Liver (tissue), 9 donors: ENCODE results near the gene NEK11. TPM values are rescaled to one million over a fixed set of nuclear protein-coding genes. Genes with fewer than 3 reads are reported as not detected.

ENCODE experiments used
- DNase-seq: peaks from one replicate; pipeline ENCODE4 v3.0.0-alpha.2; 2017; ENCODE audit warnings: low spot score
- H3K27ac ChIP-seq, 2 donors: one replicate each; pipeline ENCODE4 v1.7.0; 2013; ENCODE audit warnings: inconsistent platforms in 2 of 2, low read length in 2 of 2, control low read depth in 1 of 2, low read depth in 1 of 2, mild to moderate bottlenecking in 1 of 2
- H3K27me3 ChIP-seq, 4 donors: one replicate each; pipeline versions ENCODE4 v1.6.1 to v1.7.0; 2013; ENCODE audit warnings: low read length in 3 of 4, inconsistent platforms in 1 of 4, mild to moderate bottlenecking in 1 of 4, moderate library complexity in 1 of 4; ENCODE audit not compliant: control insufficient read depth in 4 of 4, insufficient read depth in 4 of 4
- H3K36me3 ChIP-seq, 4 donors: one replicate each; pipeline versions ENCODE4 v1.6.1 to v1.7.0; 2013; ENCODE audit warnings: low read length in 3 of 4, mild to moderate bottlenecking in 3 of 4, low read depth in 1 of 4, moderate library complexity in 1 of 4; ENCODE audit not compliant: control insufficient read depth in 4 of 4, insufficient read depth in 3 of 4
- H3K4me1 ChIP-seq, 4 donors: one replicate each; pipeline versions ENCODE4 v1.6.1 to v1.7.0; 2013; ENCODE audit warnings: low read length in 3 of 4, mild to moderate bottlenecking in 3 of 4, moderate library complexity in 1 of 4; ENCODE audit not compliant: control insufficient read depth in 4 of 4, insufficient read depth in 4 of 4
- H3K4me3 ChIP-seq, 3 donors: one replicate each; pipeline versions ENCODE4 v1.6.1 to v1.7.0; 2013; ENCODE audit warnings: low read length in 3 of 3, control low read depth in 1 of 3, low read depth in 1 of 3, mild to moderate bottlenecking in 1 of 3
- H3K9ac ChIP-seq, 2 donors: one replicate each; pipeline ENCODE4 v1.7.0; 2013; ENCODE audit warnings: low read length in 2 of 2, mild to moderate bottlenecking in 2 of 2, moderate library complexity in 2 of 2, control low read depth in 1 of 2, low read depth in 1 of 2
- H3K9me3 ChIP-seq, 4 donors: one replicate each; pipeline versions ENCODE4 v1.6.1 to v1.7.0; 2013; ENCODE audit warnings: low read length in 3 of 4; ENCODE audit not compliant: control insufficient read depth in 4 of 4
- ATF3 ChIP-seq: IDR thresholded peaks from 2 replicates; pipeline ENCODE4 v1.6.1; 2016; ENCODE audit warnings: antibody characterized with exemption
- CTCF ChIP-seq: fragments of 150-350 bp; IDR thresholded peaks from 2 replicates; pipeline ENCODE4 v1.5.1; 2017; ENCODE audit warnings: improper control_type of control experiment, low read depth, low read length; ENCODE audit not compliant: missing input control
- EGR1 ChIP-seq, 2 donors: IDR thresholded peaks; 2 replicates each; pipeline ENCODE4 v1.6.1; 2016 to 2018; ENCODE audit warnings: antibody characterized with exemption in 2 of 2, low read depth in 2 of 2
- FOXA1 ChIP-seq: IDR thresholded peaks from 2 replicates; pipeline ENCODE4 v1.6.1; 2016; ENCODE audit warnings: antibody characterized with exemption
- FOXA2 ChIP-seq: IDR thresholded peaks from 2 replicates; pipeline ENCODE4 v1.6.1; 2016; ENCODE audit warnings: antibody characterized with exemption
- HNF4A ChIP-seq, 2 donors: conservative IDR thresholded peaks; 2 replicates each; pipeline ENCODE4 v1.6.1; 2016; ENCODE audit warnings: antibody characterized with exemption in 2 of 2, mild to moderate bottlenecking in 2 of 2
- HNF4G ChIP-seq: IDR thresholded peaks from 2 replicates; pipeline ENCODE4 v1.6.1; 2016; ENCODE audit warnings: antibody characterized with exemption
- JUND ChIP-seq, 2 donors: IDR thresholded peaks; 2 replicates each; pipeline ENCODE4 v1.6.1; 2016; ENCODE audit warnings: antibody characterized with exemption in 2 of 2
- MAX ChIP-seq: IDR thresholded peaks from 2 replicates; pipeline ENCODE4 v1.6.1; 2016; ENCODE audit warnings: antibody characterized with exemption
- NR2F2 ChIP-seq: IDR thresholded peaks from 2 replicates; pipeline ENCODE4 v1.6.1; 2016; ENCODE audit warnings: antibody characterized with exemption
- RAD21 ChIP-seq, 2 donors: IDR thresholded peaks; 2 replicates each; pipeline ENCODE4 v1.6.1; 2016; ENCODE audit warnings: antibody characterized with exemption in 2 of 2, mild to moderate bottlenecking in 2 of 2
- REST ChIP-seq: IDR thresholded peaks from 2 replicates; pipeline ENCODE4 v1.6.1; 2016; ENCODE audit warnings: antibody characterized with exemption, mild to moderate bottlenecking
- RXRA ChIP-seq, 2 donors: IDR thresholded peaks; 2 replicates each; pipeline ENCODE4 v1.6.1; 2017 to 2018; ENCODE audit warnings: antibody characterized with exemption in 2 of 2, mild to moderate bottlenecking in 1 of 2
- SP1 ChIP-seq: IDR thresholded peaks from 2 replicates; pipeline ENCODE4 v1.6.1; 2018; ENCODE audit warnings: antibody characterized with exemption, mild to moderate bottlenecking
- TAF1 ChIP-seq: conservative IDR thresholded peaks from 2 replicates; pipeline ENCODE4 v1.6.1; 2016; ENCODE audit warnings: antibody characterized with exemption, mild to moderate bottlenecking
- YY1 ChIP-seq: IDR thresholded peaks from 2 replicates; pipeline ENCODE4 v1.6.1; 2016; ENCODE audit warnings: antibody characterized with exemption, mild to moderate bottlenecking
- ZBTB33 ChIP-seq: IDR thresholded peaks from 2 replicates; pipeline ENCODE4 v1.6.1; 2016; ENCODE audit warnings: antibody characterized with exemption
- WGBS: extraction: QIAGEN DNeasy Blood & Tissue Kit; methylation state at CpG from one replicate; pipeline ENCODE4 v1.1.7; 2013; 5-methylcytosine and 5-hydroxymethylcytosine counted together
- polyA plus RNA-seq, 2 donors: library from polyadenylated mRNA; stranded (reverse) in 1 of 2; unstranded in 1 of 2; fragments of 200-250 nt in 1 of 2; fragments of >200 nt in 1 of 2; fragmentation: Nextera tagmentation in 1 of 2; extraction: Ambion mirVana in 1 of 2; gene quantifications; one replicate each; pipeline versions ENCODE4 v1.2.1 to v1.2.3, GENCODE V29; 2013 to 2015
- total RNA-seq, 2 donors: library from RNA; depleted of rRNA; stranded (reverse); fragments of >200 nt; gene quantifications; one replicate each; pipeline ENCODE4 v1.2.3, GENCODE V29; 2014
- donor health status: healthy.
- donor health status: healthy.
- donor health status: healthy.
- donor health status: healthy.
- donor health status: healthy.

Gene NEK11
- total and polyA plus RNA-seq, 4 donors: 0.35 to 0.92 (median 0.69) TPM

GRCh38 chr3:131341761-131342160 is 315.1 kb downstream of the NEK11 start:
- 98% methylated on average over 2 of the region's 2 CpGs for WGBS
- no peak for DNase-seq
- Histone ChIP-seq H3K9me3 (no peaks in the 10 kb centered on the region), H3K27ac (no peak overlapping the region), H3K4me3 (no peak overlapping the region), H3K4me1 (no peaks in the 10 kb centered on the region), H3K36me3 (no peaks in the 10 kb centered on the region), H3K27me3 (no peaks in the 10 kb centered on the region), H3K9ac (no peak overlapping the region)
- TF ChIP-seq NR2F2 (no peak), ATF3 (no peak), FOXA2 (no peak), ZBTB33 (no peak), JUND (IDR thresholded peaks at IDR 0.05) (no peak), REST (no peak), TAF1 (no peak), YY1 (no peak), MAX (no peak), FOXA1 (no peak), EGR1 (IDR thresholded peaks at IDR 0.05; ENCODE audit: low read depth in 2 of 2) (no peak), CTCF (no peak), RAD21 (IDR thresholded peaks at IDR 0.05) (no peak), HNF4A (conservative IDR thresholded peaks at IDR 0.05) (no peak), HNF4G (no peak), RXRA (IDR thresholded peaks at IDR 0.05) (no peak)

- Histone ChIP-seq H3K9ac (no peak overlapping the region), H3K9me3 (no peaks in the 10 kb centered on the region), H3K4me1 (peaks cover 0 to 6% (median 1%) of the 10 kb centered on the region in 4 donors), H3K4me3 (no peak overlapping the region), H3K36me3 (no peaks in the 10 kb centered on the region), H3K27me3 (no peaks in the 10 kb centered on the region), H3K27ac (no peak overlapping the region)
- TF ChIP-seq MAX (no peak), HNF4G (no peak), JUND (IDR thresholded peaks at IDR 0.05) (no peak), FOXA1 (no peak), REST (no peak), HNF4A (conservative IDR thresholded peaks at IDR 0.05) (no peak), FOXA2 (no peak), ATF3 (no peak), EGR1 (IDR thresholded peaks at IDR 0.05; ENCODE audit: low read depth in 2 of 2) (no peak), SP1 (no peak), RXRA (IDR thresholded peaks at IDR 0.05) (no peak), CTCF (no peak), NR2F2 (no peak)
- WGBS: 85% methylated on average over 2 of the region's 2 CpGs
- no peak for DNase-seq
These were observed 322.2 kb downstream of the NEK11 start for GRCh38 chr3:131348911-131349310.
